GM12878 (cell line): ENCODE results near the gene MDFIC. TPM values are rescaled to one million over a fixed set of nuclear protein-coding genes. Genes with fewer than 3 reads are reported as not detected.

ENCODE experiments used
- ATAC-seq: fragments of 200-7000 bp; cut with Tn5 transposase; 3 replicates; pipeline ENCODE4 v1.9.1; 2020; ENCODE audit warnings: mild to moderate bottlenecking, moderate library complexity
- BruUV-seq: library from RNA; stranded (reverse); fragments of 400-500 nt; replicated peaks from 2 replicates; lab custom pipeline; 2021; lab: Mats Ljungman, UMichigan
- CTCF ChIA-PET: fragments of 300-600 bp; sonication (Branson Sonifier 250); formaldehyde crosslinking; extraction: SDS; loops from one replicate; lab custom pipeline; 2021; ENCODE audit warnings: inconsistent platforms; lab: Yijun Ruan, JAX
- POLR2A ChIA-PET: fragments of 350-600 bp; formaldehyde crosslinking; extraction: SDS; loops from one replicate; lab custom pipeline; 2021; ENCODE audit warnings: inconsistent platforms; lab: Charles Lee
- RAD21 ChIA-PET: fragments of 300-600 bp; sonication (Branson Sonifier 250); formaldehyde crosslinking; loops from one replicate; lab custom pipeline; 2023; ENCODE audit warnings: antibody characterized with exemption; ENCODE audit not compliant: unreplicated experiment; lab: Charles Lee
- SMC1A ChIA-PET: fragments of 300-600 bp; sonication (Branson Sonifier 250); formaldehyde crosslinking; loops from one replicate; lab custom pipeline; 2023; ENCODE audit not compliant: unreplicated experiment, uncharacterized antibody; lab: Charles Lee
- DNase-seq: peaks from one replicate; pipeline ENCODE4 v3.0.0-alpha.2; 2011; ENCODE audit warnings: low read depth, low spot score
- FAIRE-seq: peaks from 3 replicates; lab custom pipeline; 2011; peaks lifted over from hg19 to GRCh38; lab: Jason Lieb, UNC
- H2AFZ ChIP-seq: 2 replicates; pipeline ENCODE4 v1.6.0; 2011; ENCODE audit warnings: low read depth, low read length, control low read depth; ENCODE audit not compliant: control insufficient read depth
- H3K27ac ChIP-seq: 2 replicates; pipeline ENCODE4 v1.5.1; 2011; ENCODE audit warnings: control low read depth; ENCODE audit not compliant: control insufficient read depth, insufficient read depth
- H3K27me3 ChIP-seq, 2 experiments: replicated peaks in 1 of 2; 2 replicates each; pipeline versions ENCODE4 v1.6.0 to v1.6.1; 2011; ENCODE audit warnings: low read length in 1 of 2; ENCODE audit not compliant: control insufficient read depth in 2 of 2, insufficient read depth in 2 of 2
- H3K36me3 ChIP-seq, 2 experiments: 2 replicates each; pipeline ENCODE4 v1.5.1; 2011; ENCODE audit warnings: low read length in 1 of 2; ENCODE audit not compliant: control insufficient read depth in 2 of 2, insufficient read depth in 2 of 2
- H3K4me1 ChIP-seq: 2 replicates; pipeline ENCODE4 v1.6.1; 2011; ENCODE audit warnings: mild to moderate bottlenecking, low read length, moderate library complexity, mixed read lengths; ENCODE audit not compliant: control insufficient read depth, insufficient read depth
- H3K4me2 ChIP-seq: 2 replicates; pipeline ENCODE4 v1.6.0; 2011; ENCODE audit warnings: control low read depth; ENCODE audit not compliant: control insufficient read depth, insufficient read depth
- H3K4me3 ChIP-seq: fragments of 200-600 bp; sonication (generic); 2 replicates; pipeline ENCODE4 v1.5.1; 2016
- H3K79me2 ChIP-seq: 2 replicates; pipeline ENCODE4 v1.6.0; 2011; ENCODE audit warnings: low read length; ENCODE audit not compliant: control insufficient read depth, insufficient read depth
- H3K9ac ChIP-seq: 2 replicates; pipeline ENCODE4 v1.8.0; 2011; ENCODE audit warnings: low read length, control low read depth, mixed read lengths; ENCODE audit not compliant: control insufficient read depth, insufficient read depth
- H3K9me3 ChIP-seq: replicated peaks from 3 replicates; pipeline ENCODE4 v1.5.1; 2011; ENCODE audit warnings: mild to moderate bottlenecking, low read length; ENCODE audit not compliant: control insufficient read depth, insufficient read depth
- H4K20me1 ChIP-seq: 2 replicates; pipeline ENCODE4 v1.6.0; 2011; ENCODE audit not compliant: control insufficient read depth, insufficient read depth
- EGR1 ChIP-seq, 2 experiments: IDR thresholded peaks; 1 replicate in 1 of 2; 2 replicates in 1 of 2; pipeline ENCODE4 v1.6.1; 2011 to 2012; ENCODE audit warnings: low read depth in 2 of 2, low read length in 2 of 2, borderline replicate concordance in 1 of 2, mild to moderate bottlenecking in 1 of 2, moderate library complexity in 1 of 2
- HDGF ChIP-seq: fragments of 450-650 bp; IDR thresholded peaks from 2 replicates; pipeline ENCODE4 v1.6.1; 2016; ENCODE audit warnings: antibody characterized with exemption
- RAD21 ChIP-seq: IDR thresholded peaks from 2 replicates; pipeline ENCODE4 v1.6.1; 2011; ENCODE audit warnings: mild to moderate bottlenecking, low read depth, low read length, moderate library complexity; ENCODE audit not compliant: insufficient read depth
- RELB ChIP-seq: fragments of 450-650 bp; IDR thresholded peaks from 2 replicates; pipeline ENCODE4 v1.6.1; 2017; ENCODE audit warnings: low read depth, mild to moderate bottlenecking, moderate library complexity
- RFX5 ChIP-seq: IDR thresholded peaks from 2 replicates; pipeline ENCODE4 v1.6.1; 2011; ENCODE audit warnings: low read depth, low read length, improper control_type of control experiment
- SPI1 ChIP-seq: IDR thresholded peaks from 2 replicates; pipeline ENCODE4 v1.6.1; 2011; ENCODE audit warnings: low read depth, mild to moderate bottlenecking, low read length, moderate library complexity, borderline replicate concordance; ENCODE audit not compliant: insufficient read depth
- SUPT20H ChIP-seq: IDR thresholded peaks from 2 replicates; pipeline ENCODE4 v1.6.1; 2011; ENCODE audit warnings: low read depth, mild to moderate bottlenecking, low read length, moderate library complexity, borderline replicate concordance; ENCODE audit not compliant: control insufficient read depth
- ZNF274 ChIP-seq: IDR thresholded peaks from one replicate; pipeline ENCODE4 v1.8.0; 2011; ENCODE audit not compliant: insufficient read length, insufficient read depth
- WGBS: methylation state at CpG from one replicate; pipeline ENCODE4 v1.1.6; 2016; ENCODE audit warnings: low lambda C conversion rate; ENCODE audit not compliant: insufficient replicate concordance, insufficient coverage; ENCODE audit errors: missing lambda C conversion rate; 5-methylcytosine and 5-hydroxymethylcytosine counted together
- in situ Hi-C: fragments of 300-500 bp; cut with MboI; formaldehyde crosslinking; loops from 9 replicates; pipeline ENCODE4 v1.14.3; 2018; ENCODE audit warnings: mixed read lengths
- intact Hi-C: fragments of 100-400 bp; cut with micrococcal nuclease; formaldehyde crosslinking; loops from one replicate; pipeline ENCODE4 v1.14.2; 2022; ENCODE audit not compliant: unreplicated experiment
- polyA plus RNA-seq, 11 experiments: library from polyadenylated mRNA; depleted of rRNA in 4 of 11; unstranded in 6 of 11; stranded (reverse) in 5 of 11; fragments of >200 nt; fragmentation: Nextera tagmentation in 4 of 11; fragmentation: Illumina TruSeq in 1 of 11; extraction: Ambion mirVana in 4 of 11; extraction: Trizol in 1 of 11; gene quantifications; 1 replicate in 1 of 11; 2 replicates in 10 of 11; pipeline versions ENCODE4 v1.2.1 to v1.2.3, GENCODE V29; 2011 to 2016; ENCODE audit warnings: inconsistent platforms in 2 of 11, missing spikeins in 2 of 11, low read depth in 1 of 11
- total RNA-seq, 4 experiments: library from RNA; depleted of rRNA in 3 of 4; stranded (reverse); fragments of >200 nt in 3 of 4; fragmentation: Illumina TruSeq in 1 of 4; extraction: Trizol in 1 of 4; gene quantifications; 2 replicates each; pipeline versions ENCODE4 v1.2.1 to v1.2.3, GENCODE V29; 2013 to 2021

The MDFIC gene
- total and polyA plus RNA-seq, 10 of the 15 experiments (the other 5 are each of a cell fraction or from before 2014, with no cell fraction given) = 7.3 to 58.4 (median 40.0) TPM

GRCh38 chr7:114936471-114936870, 14.6 kb downstream of the MDFIC start:
- no peak overlapping the region for H2AFZ ChIP-seq
- WGBS = 4% methylated on average over 2 of the region's 2 CpGs
- no TSS peak for BruUV-seq
- H3K79me2 ChIP-seq = peaks cover 99% of the 10 kb centered on the region
- RAD21 ChIA-PET = interaction anchor here (1.6 to 7.3 kb wide), 2 partner anchors 11 to 19 kb away, joined by 4 to 80 read pairs; no protein-coding TSS in a partner anchor
- H3K9me3 ChIP-seq = no peaks in the 10 kb centered on the region; the same call in 1 of the 3 replicates
- CTCF ChIA-PET = interaction anchor here (1.2 to 2.7 kb wide), 4 partner anchors 10 to 71 kb away, joined by 3 to 16 read pairs (median 4); no protein-coding TSS in a partner anchor
- DNase-seq (no peak), FAIRE-seq (no peak), ATAC-seq (no peak)
- peak overlapping the region; percentile 29; the same call in 1 of the 2 replicates for H3K9ac ChIP-seq
- peaks cover 46% of the 10 kb centered on the region for H3K4me1 ChIP-seq
- H3K27ac ChIP-seq = peak overlapping the region; percentile 50; the same call in 1 of the 2 replicates
- no peaks in the 10 kb centered on the region for H3K36me3 ChIP-seq
- SMC1A ChIA-PET = interaction anchor here (1.3 to 15.8 kb wide), 6 partner anchors 9 to 70 kb away, joined by 3 to 154 read pairs (median 50); partner anchors contain the start of gene MDFIC
- H3K4me3 ChIP-seq = no peak overlapping the region; the same call in 1 of the 2 replicates
- no peaks in the 10 kb centered on the region for H3K27me3 ChIP-seq
- TF ChIP-seq SPI1 = peak; percentile 21; the same call in 1 of the 2 replicates
- no peak for TF ChIP-seq RAD21
- TF ChIP-seq, all 136 proteins: peak for 1
- in situ Hi-C loops = no loop called here
- peak overlapping the region; percentile 92 for H3K4me2 ChIP-seq
- no peaks in the 10 kb centered on the region for H4K20me1 ChIP-seq
- intact Hi-C loops = loop anchor here (2.0 to 5.0 kb wide), 2 partner anchors 14 to 69 kb away; partner anchors contain the start of gene MDFIC
- POLR2A ChIA-PET = interaction anchor here (2.8 kb wide), 1 partner anchor 13 kb away, joined by 14 read pairs; no protein-coding TSS in a partner anchor

GRCh38 chr7:114937446-114937845, 15.6 kb downstream of the MDFIC start:
- no peaks in the 10 kb centered on the region; the same call in 1 of the 3 replicates for H3K9me3 ChIP-seq
- no peaks in the 10 kb centered on the region for H4K20me1 ChIP-seq
- H3K27ac ChIP-seq = peak overlapping the region; percentile 31; the same call in 1 of the 2 replicates
- ChIA-PET SMC1A (interaction anchor here (1.3 to 15.8 kb wide), 4 partner anchors 12 to 71 kb away, joined by 3 to 154 read pairs (median 50); no protein-coding TSS in a partner anchor), RAD21 (interaction anchor here (7.3 kb wide), 1 partner anchor 12 kb away, joined by 80 read pairs; no protein-coding TSS in a partner anchor), POLR2A (interaction anchor here (1.0 to 2.8 kb wide), 2 partner anchors 12 to 13 kb away, joined by 3 to 14 read pairs; no protein-coding TSS in a partner anchor), CTCF (interaction anchor here (0.9 to 1.2 kb wide), 2 partner anchors 11 to 72 kb away, joined by 3 read pairs; no protein-coding TSS in a partner anchor)
- no peaks in the 10 kb centered on the region for H3K27me3 ChIP-seq
- H3K9ac ChIP-seq = no peak overlapping the region
- H3K4me2 ChIP-seq = peak overlapping the region; percentile 48
- peaks cover 51% of the 10 kb centered on the region for H3K4me1 ChIP-seq
- 100% methylated on average over 1 of the region's 1 CpG for WGBS
- FAIRE-seq (no peak), ATAC-seq (no peak), DNase-seq (no peak)
- H3K36me3 ChIP-seq = no peaks in the 10 kb centered on the region
- no peak overlapping the region for H3K4me3 ChIP-seq
- no peak overlapping the region for H2AFZ ChIP-seq
- H3K79me2 ChIP-seq = peaks cover 98% of the 10 kb centered on the region
- no peak for TF ChIP-seq HDGF
- TF ChIP-seq EGR1 (IDR thresholded peaks at IDR 0.05; ENCODE audit: borderline replicate concordance in 1 of 2, low read depth in 2 of 2, low read length in 2 of 2) = no peak
- no peak for TF ChIP-seq RFX5
- TF ChIP-seq ZNF274 = no peak
- no peak for TF ChIP-seq SUPT20H
- TF ChIP-seq SPI1 = no peak
- TF ChIP-seq RELB = no peak
- no TSS peak for BruUV-seq
- intact Hi-C loops (loop anchor here (2.0 to 5.0 kb wide), 2 partner anchors 15 to 70 kb away; partner anchors contain the start of gene MDFIC), in situ Hi-C loops (no loop called here)
